AG04450 (cell line): ENCODE results near the gene SDE2. TPM values are rescaled to one million over a fixed set of nuclear protein-coding genes. Genes with fewer than 3 reads are reported as not detected.

Source experiments
- CTCF ChIA-PET: fragments of 300-600, 350-600 bp; formaldehyde crosslinking; extraction: SDS; loops from one replicate; lab custom pipeline; 2022; ENCODE audit warnings: antibody characterized with exemption, inconsistent platforms; lab: Charles Lee
- POLR2A ChIA-PET: fragments of 350-600 bp; formaldehyde crosslinking; extraction: SDS; loops from one replicate; lab custom pipeline; 2021; ENCODE audit warnings: antibody characterized with exemption, inconsistent platforms; lab: Yijun Ruan, JAX
- DNase-seq: peaks from one replicate; pipeline ENCODE4 v3.0.0-alpha.2; 2011; ENCODE audit warnings: low read depth, low spot score
- H3K27ac ChIP-seq: one replicate; pipeline ENCODE4 v1.5.1; 2012; ENCODE audit warnings: low read depth, low read length, control low read depth
- H3K27me3 ChIP-seq: one replicate; pipeline ENCODE4 v1.6.0; 2012; ENCODE audit warnings: low read length; ENCODE audit not compliant: control insufficient read depth, insufficient read depth
- H3K4me3 ChIP-seq: 2 replicates; pipeline ENCODE4 v1.5.1; 2011; ENCODE audit warnings: mild to moderate bottlenecking, low read depth, low read length, control low read depth
- H3K9me3 ChIP-seq: 2 replicates; pipeline ENCODE4 v1.5.1; 2012; ENCODE audit warnings: low read length; ENCODE audit not compliant: control insufficient read depth, insufficient read depth
- CTCF ChIP-seq: IDR thresholded peaks from 2 replicates; pipeline ENCODE4 v1.5.1; 2011; ENCODE audit warnings: low read depth, low read length, control low read depth, inconsistent platforms
- polyA plus RNA-seq: library from polyadenylated mRNA; depleted of rRNA; stranded (reverse); fragments of >200 nt; gene quantifications from 2 replicates; pipeline ENCODE4 v1.2.3, GENCODE V29; 2011

Gene SDE2
- polyA plus RNA-seq, 1 experiment = 15.9 TPM

GRCh38 chr1:225943582-225943981, 55.6 kb downstream of the SDE2 start:
- POLR2A ChIA-PET = no interaction called here
- no peak for TF ChIP-seq CTCF

DNA sequence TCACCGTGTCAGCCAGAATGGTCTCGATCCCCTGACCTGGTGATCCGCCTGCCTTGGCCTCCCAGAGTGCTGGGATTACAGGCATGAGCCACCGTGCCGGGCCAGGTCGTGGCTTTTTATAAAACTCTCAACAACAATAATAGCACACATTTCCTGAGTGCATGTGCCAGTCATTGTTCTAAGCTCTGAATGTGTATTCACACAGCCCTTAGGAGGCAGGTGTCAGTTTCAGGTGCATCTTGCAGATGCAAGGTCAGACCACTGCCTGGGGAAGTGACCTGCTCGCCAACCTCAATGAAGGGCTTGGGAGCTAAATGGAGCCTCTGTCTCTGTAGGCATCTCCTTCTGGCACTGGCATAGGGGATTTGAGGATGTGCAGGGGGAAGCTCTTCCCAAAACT, 56.6 kb downstream of the SDE2 start:
- POLR2A ChIA-PET = no interaction called here
- H3K9me3 ChIP-seq = no peaks in the 10 kb centered on the region; the same call in 1 of the 2 replicates
- CTCF ChIA-PET = interaction anchor here (0.6 kb wide), 1 partner anchor 42 kb away, joined by 3 read pairs; no protein-coding TSS in a partner anchor
- no peak for TF ChIP-seq CTCF
- H3K27ac ChIP-seq = no peak overlapping the region
- no peak overlapping the region for H3K4me3 ChIP-seq
- no peak for DNase-seq
- peaks cover 13% of the 10 kb centered on the region for H3K27me3 ChIP-seq

More at GRCh38 chr1:225943582-225943981, 55.6 kb downstream of the SDE2 start:
- Histone ChIP-seq H3K27ac (no peak overlapping the region), H3K27me3 (peaks cover 16% of the 10 kb centered on the region), H3K9me3 (no peaks in the 10 kb centered on the region; the same call in 1 of the 2 replicates), H3K4me3 (no peak overlapping the region)
- no peak for DNase-seq
- CTCF ChIA-PET = interaction anchor here (0.7 kb wide), 1 partner anchor 469 kb away, joined by 3 read pairs; no protein-coding TSS in a partner anchor

DNA sequence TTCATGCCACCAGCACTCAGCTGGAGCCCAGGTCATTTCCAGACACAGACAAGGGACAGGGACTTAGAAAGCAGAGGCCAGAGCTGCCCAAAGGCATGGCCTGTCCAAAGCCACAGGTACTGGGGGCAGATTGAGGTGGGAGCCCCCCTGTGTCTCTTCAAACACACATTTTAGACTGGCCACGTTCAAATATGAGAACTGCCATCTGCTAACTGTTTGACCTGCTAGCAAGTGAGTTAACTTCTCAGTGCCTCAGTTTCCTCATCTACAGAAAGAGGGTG, 57.3 kb downstream of the SDE2 start:
- Histone ChIP-seq H3K27me3 (peaks cover 12% of the 10 kb centered on the region), H3K27ac (no peak overlapping the region), H3K4me3 (no peak overlapping the region), H3K9me3 (no peaks in the 10 kb centered on the region; the same call in 1 of the 2 replicates)
- TF ChIP-seq CTCF = no peak
- ChIA-PET POLR2A (no interaction called here), CTCF (no interaction called here)
- no peak for DNase-seq

DNA sequence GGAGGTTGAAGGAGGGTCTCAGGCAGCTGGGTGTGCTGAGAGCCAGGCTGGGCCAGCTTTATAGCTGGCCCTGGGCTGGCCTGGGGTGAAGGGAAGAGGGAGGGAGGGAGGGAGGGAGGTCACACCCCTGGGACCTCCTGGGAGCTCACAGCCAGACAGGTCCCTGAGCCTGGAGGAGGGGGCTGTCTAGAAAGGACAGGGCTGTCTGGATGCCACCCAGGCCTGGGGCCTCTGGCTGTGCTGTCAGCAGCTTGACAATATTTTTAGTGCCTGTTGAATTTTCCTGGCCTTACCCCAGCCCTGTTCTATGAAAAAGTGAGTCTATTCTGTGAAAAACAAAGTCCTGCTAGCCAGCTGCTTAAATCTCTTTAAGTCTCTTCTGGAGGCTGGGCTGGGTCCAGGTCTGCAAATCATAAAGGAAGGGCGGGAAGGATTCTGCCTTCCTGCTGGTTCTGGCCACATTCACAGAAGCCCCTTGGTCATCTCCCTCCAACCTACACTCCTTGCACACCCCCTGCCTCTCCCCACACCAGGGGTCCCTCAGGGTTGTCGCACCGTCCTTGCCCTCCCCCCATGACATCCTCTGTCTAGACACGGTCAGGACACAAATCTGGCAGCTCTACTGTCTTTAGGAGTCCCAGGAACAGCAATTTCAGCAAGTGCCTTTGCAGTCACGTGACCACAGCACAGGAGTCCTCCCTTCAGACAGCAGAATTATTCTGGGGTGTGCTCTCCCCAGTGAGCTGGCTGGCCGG, 57.8 kb downstream of the SDE2 start, which contains the start of gene LEFTY2:
LEFTY2 (minus strand) TSS at position 34 of the 755 bp plus-strand sequence. CDS start 80 bp downstream, outside the sequence.
- H3K27me3 ChIP-seq = peaks cover 9% of the 10 kb centered on the region
- TF ChIP-seq CTCF = no peak
- POLR2A ChIA-PET = interaction anchor here (0.5 to 1.0 kb wide), 2 partner anchors 17 to 123 kb away, joined by 3 read pairs; partner anchors contain the start of gene PYCR2
- CTCF ChIA-PET = no interaction called here
- H3K9me3 ChIP-seq = no peaks in the 10 kb centered on the region; the same call in 1 of the 2 replicates
- no peak within 1 kb of the TSS for H3K4me3 ChIP-seq
- H3K27ac ChIP-seq = no peak within 1 kb of the TSS
- no peak for DNase-seq
